B cell (primary cell): ENCODE data around the gene YBEY. TPM values are rescaled to one million over a fixed set of nuclear protein-coding genes. Genes with fewer than 3 reads are reported as not detected.

ENCODE experiments used
- ATAC-seq: fragments of 200-7000 bp; cut with Tn5 transposase; one replicate; pipeline ENCODE4 v1.10.0; 2021; ENCODE audit warnings: low read depth, mild to moderate bottlenecking, moderate number of reproducible peaks, moderate library complexity
- CTCF ChIA-PET: fragments of 350-600 bp; sonication (Branson Sonifier 250); formaldehyde crosslinking; loops from one replicate; lab custom pipeline; 2021; ENCODE audit warnings: antibody characterized with exemption, inconsistent platforms; lab: Charles Lee
- POLR2A ChIA-PET: fragments of 350-600 bp; sonication (Branson Sonifier 250); formaldehyde crosslinking; loops from one replicate; lab custom pipeline; 2021; ENCODE audit warnings: antibody characterized with exemption; lab: Charles Lee
- DNase-seq: peaks from one replicate; pipeline ENCODE4 v3.0.0; 2013
- H2AFZ ChIP-seq: 2 replicates; pipeline ENCODE4 v1.6.1; 2012; ENCODE audit warnings: mild to moderate bottlenecking, low read depth, low read length; ENCODE audit not compliant: insufficient read depth, poor library complexity, severe bottlenecking
- H3K27ac ChIP-seq, 2 donors: 1 replicate in 1 of 2; 2 replicates in 1 of 2; pipeline ENCODE4 v1.5.1; 2012 to 2013; ENCODE audit warnings: low read length in 2 of 2, mild to moderate bottlenecking in 2 of 2, moderate library complexity in 1 of 2
- H3K27me3 ChIP-seq, 4 experiments: fragments of 200-600 bp in 1 of 4; sonication (generic) in 1 of 4; replicated peaks in 1 of 4; 1 replicate in 2 of 4; 2 replicates in 2 of 4; pipeline versions ENCODE4 v1.6.1 to v1.7.0; 2013 to 2016; ENCODE audit warnings: low read length in 3 of 4, mild to moderate bottlenecking in 2 of 4, mixed read lengths in 1 of 4, moderate library complexity in 1 of 4; ENCODE audit not compliant: insufficient read depth in 4 of 4, control insufficient read depth in 3 of 4; ENCODE audit errors: control extremely low read depth in 1 of 4
- H3K36me3 ChIP-seq, 2 experiments: replicated peaks in 1 of 2; 1 replicate in 1 of 2; 2 replicates in 1 of 2; pipeline versions ENCODE4 v1.6.1 to v1.7.1; 2013; ENCODE audit warnings: low read length in 1 of 2; ENCODE audit not compliant: insufficient read depth in 2 of 2, control insufficient read depth in 1 of 2; ENCODE audit errors: control extremely low read depth in 1 of 2, extremely low read depth in 1 of 2
- H3K4me1 ChIP-seq, 2 donors: fragments of 200-600 bp in 1 of 2; sonication (generic) in 1 of 2; 1 replicate in 1 of 2; 2 replicates in 1 of 2; pipeline versions ENCODE4 v1.5.1 to v1.6.1; 2013 to 2017; ENCODE audit warnings: low read length in 2 of 2; ENCODE audit not compliant: control insufficient read depth in 2 of 2, insufficient read depth in 2 of 2
- H3K4me2 ChIP-seq: replicated peaks from 2 replicates; pipeline ENCODE3; 2012; ENCODE audit warnings: mild to moderate bottlenecking, low read depth, low read length; ENCODE audit not compliant: poor library complexity, severe bottlenecking
- H3K4me3 ChIP-seq, 5 experiments: fragments of 200-600 bp in 1 of 5; sonication (generic) in 1 of 5; 1 replicate in 3 of 5; 2 replicates in 2 of 5; pipeline versions ENCODE4 v1.5.1 to v1.7.0; 2011 to 2016; ENCODE audit warnings: low read length in 4 of 5, mild to moderate bottlenecking in 4 of 5, low read depth in 2 of 5, control low read depth in 1 of 5, moderate library complexity in 1 of 5; ENCODE audit not compliant: insufficient read depth in 1 of 5; ENCODE audit errors: control extremely low read depth in 1 of 5, extremely low read depth in 1 of 5
- H3K79me2 ChIP-seq: fragments of 200-600 bp; sonication (generic); one replicate; pipeline ENCODE4 v1.6.0; 2016; ENCODE audit warnings: low read length; ENCODE audit not compliant: control insufficient read depth, insufficient read depth
- H3K9ac ChIP-seq: fragments of 200-600 bp; sonication (generic); 2 replicates; pipeline ENCODE4 v1.6.1; 2017; ENCODE audit warnings: mild to moderate bottlenecking, low read length, moderate library complexity
- H3K9me3 ChIP-seq, 3 donors: one replicate each; pipeline versions ENCODE4 v1.6.1 to v1.7.1; 2013; ENCODE audit warnings: low read length in 2 of 3; ENCODE audit not compliant: control insufficient read depth in 2 of 3, insufficient read depth in 1 of 3; ENCODE audit errors: control extremely low read depth in 1 of 3
- H4K20me1 ChIP-seq: 2 replicates; pipeline ENCODE4 v1.6.0; 2012; ENCODE audit warnings: mild to moderate bottlenecking, low read length; ENCODE audit not compliant: insufficient read depth, control insufficient read depth, poor library complexity, severe bottlenecking
- H3K27ac Mint-ChIP-seq: one replicate; pipeline ENCODE4 v1.8.0; 2021; ENCODE audit warnings: mixed read lengths
- H3K27me3 Mint-ChIP-seq: one replicate; pipeline ENCODE4 v1.8.0; 2021; ENCODE audit warnings: mixed read lengths
- H3K4me1 Mint-ChIP-seq: one replicate; pipeline ENCODE4 v1.8.0; 2021; ENCODE audit warnings: mixed read lengths
- H3K4me3 Mint-ChIP-seq: one replicate; pipeline ENCODE4 v1.8.0; 2021; ENCODE audit warnings: mixed read lengths
- H3K9me3 Mint-ChIP-seq: one replicate; pipeline ENCODE4 v1.8.0; 2022; ENCODE audit warnings: mixed read lengths; ENCODE audit not compliant: insufficient read depth
- EZH2 ChIP-seq: IDR thresholded peaks from 2 replicates; pipeline ENCODE4 v1.6.1; 2012; ENCODE audit warnings: borderline replicate concordance, low read depth, mild to moderate bottlenecking, moderate library complexity, low read length; ENCODE audit not compliant: insufficient read depth, poor library complexity, severe bottlenecking
- WGBS: methylation state at CpG from one replicate; pipeline ENCODE4 v1.1.5; 2013; ENCODE audit warnings: missing lambda C conversion rate; ENCODE audit not compliant: insufficient coverage; 5-methylcytosine and 5-hydroxymethylcytosine counted together
- intact Hi-C: fragments of 100-400 bp; cut with micrococcal nuclease; formaldehyde crosslinking; loops from one replicate; pipeline ENCODE4 v1.10.0; 2022
- polyA plus RNA-seq: library from polyadenylated mRNA; depleted of rRNA; stranded (reverse); fragments of >200 nt; gene quantifications from 2 replicates; pipeline ENCODE4 v1.2.3, GENCODE V29; 2012
- total RNA-seq, 2 donors: library from RNA; stranded (reverse); fragments of 120-200 nt in 1 of 2; gene quantifications; 1 replicate in 1 of 2; 2 replicates in 1 of 2; pipeline versions ENCODE4 v1.2.3 to v1.2.4, GENCODE V29; 2013 to 2022
- TF ChIP-seq, protein P1 (sequence below): fragments of 200-600 bp; IDR thresholded peaks from one replicate; pipeline ENCODE4 v1.8.0; 2022; ENCODE audit warnings: antibody characterized with exemption, mild to moderate bottlenecking

Gene YBEY
- total and polyA plus RNA-seq, 2 donors (not counting 1 experiment from before 2014, with no cell fraction given): 15.0 to 21.6 TPM

DNA sequence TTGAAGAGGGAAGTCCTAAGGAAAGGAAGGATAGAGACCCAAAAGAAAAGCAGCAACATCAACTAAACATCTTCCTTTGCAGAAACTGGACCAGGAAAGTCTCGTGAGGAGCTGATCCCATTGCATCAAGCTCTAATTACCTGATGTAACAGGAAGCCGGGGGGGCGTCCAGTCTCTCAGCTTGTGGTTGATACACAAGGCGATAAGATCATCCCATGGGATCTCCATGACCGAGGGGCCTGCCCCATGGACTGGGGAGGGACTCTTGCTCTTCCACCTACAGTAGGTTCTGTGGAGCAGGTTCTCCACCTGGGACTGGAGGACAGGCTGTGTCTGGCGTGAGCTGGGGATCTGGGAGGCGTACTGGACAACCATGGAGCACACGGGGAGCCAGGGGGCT, 42.8 kb upstream of the YBEY start:
- TF ChIP-seq, protein P1, sequence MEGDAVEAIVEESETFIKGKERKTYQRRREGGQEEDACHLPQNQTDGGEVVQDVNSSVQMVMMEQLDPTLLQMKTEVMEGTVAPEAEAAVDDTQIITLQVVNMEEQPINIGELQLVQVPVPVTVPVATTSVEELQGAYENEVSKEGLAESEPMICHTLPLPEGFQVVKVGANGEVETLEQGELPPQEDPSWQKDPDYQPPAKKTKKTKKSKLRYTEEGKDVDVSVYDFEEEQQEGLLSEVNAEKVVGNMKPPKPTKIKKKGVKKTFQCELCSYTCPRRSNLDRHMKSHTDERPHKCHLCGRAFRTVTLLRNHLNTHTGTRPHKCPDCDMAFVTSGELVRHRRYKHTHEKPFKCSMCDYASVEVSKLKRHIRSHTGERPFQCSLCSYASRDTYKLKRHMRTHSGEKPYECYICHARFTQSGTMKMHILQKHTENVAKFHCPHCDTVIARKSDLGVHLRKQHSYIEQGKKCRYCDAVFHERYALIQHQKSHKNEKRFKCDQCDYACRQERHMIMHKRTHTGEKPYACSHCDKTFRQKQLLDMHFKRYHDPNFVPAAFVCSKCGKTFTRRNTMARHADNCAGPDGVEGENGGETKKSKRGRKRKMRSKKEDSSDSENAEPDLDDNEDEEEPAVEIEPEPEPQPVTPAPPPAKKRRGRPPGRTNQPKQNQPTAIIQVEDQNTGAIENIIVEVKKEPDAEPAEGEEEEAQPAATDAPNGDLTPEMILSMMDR: no peak
- TF ChIP-seq EZH2: no peak
- H2AFZ ChIP-seq: no peak overlapping the region
- H3K9me3 ChIP-seq: no peaks in the 10 kb centered on the region
- ChIA-PET POLR2A (no interaction called here), CTCF (no interaction called here)
- H3K79me2 ChIP-seq: peaks cover 13% of the 10 kb centered on the region
- peak overlapping the region; percentile 46 for H3K27ac Mint-ChIP-seq
- ATAC-seq (no peak), DNase-seq (no peak)
- no peak overlapping the region for H3K4me3 Mint-ChIP-seq
- no peaks in the 10 kb centered on the region for H3K27me3 ChIP-seq
- no peak overlapping the region for H3K4me2 ChIP-seq
- no peak overlapping the region for H3K4me3 ChIP-seq
- no peak overlapping the region for H3K9ac ChIP-seq
- H3K9me3 Mint-ChIP-seq: no peaks in the 10 kb centered on the region
- peaks cover 5 to 88% of the 10 kb centered on the region in 2 experiments for H3K36me3 ChIP-seq
- no peaks in the 10 kb centered on the region for H3K4me1 ChIP-seq
- intact Hi-C loops: no loop called here
- 91% methylated on average over 8 of the region's 8 CpGs for WGBS
- H3K27me3 Mint-ChIP-seq: no peaks in the 10 kb centered on the region
- H3K27ac ChIP-seq: no peak overlapping the region
- no peaks in the 10 kb centered on the region for H3K4me1 Mint-ChIP-seq
- peaks cover 9% of the 10 kb centered on the region for H4K20me1 ChIP-seq

DNA sequence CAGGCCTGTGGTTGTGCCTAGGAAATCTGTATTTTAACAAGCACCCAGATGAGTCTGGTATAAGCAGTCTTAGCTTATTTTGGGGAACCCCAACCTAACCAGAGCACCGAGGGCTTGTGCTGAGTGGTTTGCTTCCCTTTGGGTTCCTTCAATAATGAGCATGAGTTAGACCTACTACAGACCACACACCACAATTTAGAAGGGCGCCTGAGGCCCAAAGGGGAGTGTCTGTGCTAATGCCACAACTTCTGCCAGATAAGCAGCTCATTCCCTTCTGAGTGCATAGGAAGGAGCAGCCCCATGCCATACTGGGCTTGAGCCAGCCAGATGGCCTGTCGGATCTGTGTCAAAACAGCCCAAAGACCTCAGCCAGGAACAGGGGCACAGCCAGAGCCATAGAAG, 42.2 kb upstream of the YBEY start:
- Histone ChIP-seq H3K9me3 (no peaks in the 10 kb centered on the region), H3K4me3 (no peak overlapping the region), H4K20me1 (peaks cover 9% of the 10 kb centered on the region), H2AFZ (no peak overlapping the region), H3K27ac (no peak overlapping the region), H3K9ac (no peak overlapping the region), H3K4me1 (no peaks in the 10 kb centered on the region), H3K4me2 (no peak overlapping the region), H3K79me2 (peaks cover 18% of the 10 kb centered on the region), H3K27me3 (no peaks in the 10 kb centered on the region), H3K36me3 (peaks cover 5 to 88% of the 10 kb centered on the region in 2 experiments)
- intact Hi-C loops: no loop called here
- Mint-ChIP-seq H3K4me1 (no peaks in the 10 kb centered on the region), H3K27ac (no peak overlapping the region), H3K27me3 (no peaks in the 10 kb centered on the region), H3K4me3 (no peak overlapping the region), H3K9me3 (no peaks in the 10 kb centered on the region)
- TF ChIP-seq EZH2: no peak
- TF ChIP-seq, protein P1: no peak
- WGBS: 90% methylated on average over 3 of the region's 3 CpGs
- DNase-seq (no peak), ATAC-seq (no peak)
- ChIA-PET CTCF (no interaction called here), POLR2A (no interaction called here)
